SK-N-SH (cell line): ENCODE results near the gene FCMR. TPM values are rescaled to one million over a fixed set of nuclear protein-coding genes. Genes with fewer than 3 reads are reported as not detected.

Experiments
- CTCF ChIA-PET: fragments of 300-600, 350-600 bp; formaldehyde crosslinking; extraction: SDS; loops from one replicate; lab custom pipeline; 2021; lab: Yijun Ruan, JAX
- POLR2A ChIA-PET: fragments of 350-600 bp; sonication (Branson Sonifier 250); formaldehyde crosslinking; extraction: SDS; loops from one replicate; lab custom pipeline; 2020; ENCODE audit warnings: antibody characterized with exemption, inconsistent platforms; lab: Yijun Ruan, JAX
- DNase-seq: peaks from one replicate; pipeline ENCODE4 v3.0.0; 2012
- H2AFZ ChIP-seq: fragments of 200-600 bp; sonication (generic); 2 replicates; pipeline ENCODE4 v1.8.1; 2016; ENCODE audit warnings: antibody characterized with exemption, mild to moderate bottlenecking, low read depth
- H3F3A ChIP-seq: fragments of 200-600 bp; sonication (generic); replicated peaks from 2 replicates; pipeline ENCODE3; 2016; ENCODE audit warnings: antibody characterized with exemption, mild to moderate bottlenecking; ENCODE audit not compliant: insufficient read depth
- H3K27ac ChIP-seq, 2 experiments: fragments of 200-500 bp in 1 of 2; fragments of 200-600 bp in 1 of 2; sonication (Bioruptor generic) in 1 of 2; sonication (generic), shearing (Covaris generic) in 1 of 2; 2 replicates each; pipeline versions ENCODE4 v1.5.1 to v1.6.1; 2014 to 2016; ENCODE audit warnings: low read depth in 2 of 2, inconsistent platforms in 1 of 2, low read length in 1 of 2, mild to moderate bottlenecking in 1 of 2, mixed read lengths in 1 of 2
- H3K27me3 ChIP-seq: fragments of 200-600 bp; sonication (generic), shearing (Covaris generic); 2 replicates; pipeline ENCODE4 v1.6.1; 2016; ENCODE audit warnings: mixed run types; ENCODE audit not compliant: insufficient read depth
- H3K36me3 ChIP-seq, 2 experiments: fragments of 200-500 bp in 1 of 2; fragments of 200-600 bp in 1 of 2; sonication (Bioruptor generic) in 1 of 2; sonication (generic) in 1 of 2; replicated peaks in 1 of 2; 2 replicates each; pipeline versions ENCODE3 to v1.5.1; 2014 to 2016; ENCODE audit warnings: low read length in 1 of 2, mild to moderate bottlenecking in 1 of 2; ENCODE audit not compliant: insufficient read depth in 2 of 2, control insufficient read depth in 1 of 2
- H3K4me1 ChIP-seq, 2 experiments: fragments of 200-500 bp in 1 of 2; fragments of 200-600 bp in 1 of 2; sonication (Bioruptor generic) in 1 of 2; sonication (generic), shearing (Covaris generic) in 1 of 2; 2 replicates each; pipeline versions ENCODE4 v1.5.1 to v1.6.1; 2014 to 2016; ENCODE audit warnings: low read depth in 1 of 2, low read length in 1 of 2, mixed run types in 1 of 2; ENCODE audit not compliant: insufficient read depth in 2 of 2, control insufficient read depth in 1 of 2
- H3K4me2 ChIP-seq: fragments of 200-600 bp; sonication (generic), shearing (Covaris generic); 2 replicates; pipeline ENCODE4 v1.6.1; 2017; ENCODE audit warnings: mixed run types
- H3K4me3 ChIP-seq, 2 experiments: fragments of 200-500 bp in 1 of 2; fragments of 200-600 bp in 1 of 2; sonication (Bioruptor generic) in 1 of 2; sonication (generic), shearing (Covaris generic) in 1 of 2; 2 replicates each; pipeline versions ENCODE4 v1.5.1 to v1.8.1; 2014 to 2016; ENCODE audit warnings: low read depth in 2 of 2, inconsistent platforms in 1 of 2, low read length in 1 of 2, mild to moderate bottlenecking in 1 of 2, mixed read lengths in 1 of 2, moderate library complexity in 1 of 2
- H3K79me2 ChIP-seq: fragments of 200-600 bp; sonication (generic); 2 replicates; pipeline ENCODE4 v1.8.1; 2017; ENCODE audit warnings: mild to moderate bottlenecking; ENCODE audit not compliant: insufficient read depth
- H3K9ac ChIP-seq: fragments of 200-600 bp; sonication (generic); 2 replicates; pipeline ENCODE4 v1.6.1; 2017; ENCODE audit warnings: mixed run types
- H3K9me2 ChIP-seq: fragments of 200-600 bp; sonication (generic); 2 replicates; pipeline ENCODE4 v1.6.1; 2017; ENCODE audit warnings: mixed run types
- H3K9me3 ChIP-seq: fragments of 200-600 bp; sonication (generic); 2 replicates; pipeline ENCODE4 v1.6.1; 2017; ENCODE audit warnings: mixed run types, mild to moderate bottlenecking, moderate library complexity
- H4K20me1 ChIP-seq: fragments of 200-600 bp; sonication (generic); 2 replicates; pipeline ENCODE4 v1.6.1; 2017; ENCODE audit warnings: mild to moderate bottlenecking, mixed run types; ENCODE audit not compliant: insufficient read depth
- CTCF ChIP-seq: fragments of 200-600 bp; sonication (generic); IDR thresholded peaks from 2 replicates; pipeline ENCODE4 v1.6.1; 2017; ENCODE audit warnings: antibody characterized with exemption, mild to moderate bottlenecking, moderate library complexity
- ELF1 ChIP-seq: IDR thresholded peaks from 2 replicates; pipeline ENCODE4 v1.4.0; 2012
- EP300 ChIP-seq, 2 experiments: IDR thresholded peaks; 2 replicates each; pipeline versions ENCODE4 v1.4.0 to v1.6.1; 2012; ENCODE audit warnings: borderline replicate concordance in 1 of 2, low read depth in 1 of 2, low read length in 1 of 2
- FOSL2 ChIP-seq: IDR thresholded peaks from 2 replicates; pipeline ENCODE4 v1.4.0; 2012; ENCODE audit warnings: low read depth, mild to moderate bottlenecking, moderate library complexity, borderline replicate concordance
- FOXJ3 ChIP-seq: sonication (generic); formaldehyde crosslinking; IDR thresholded peaks from 2 replicates; pipeline ENCODE4 v1.5.1; 2020; ENCODE audit warnings: mild to moderate bottlenecking, missing genetic modification reagents
- FOXM1 ChIP-seq: IDR thresholded peaks from 2 replicates; pipeline ENCODE4 v1.4.0; 2012; ENCODE audit warnings: low read depth, mild to moderate bottlenecking
- IRF3 ChIP-seq: fragments of 150-350 bp; IDR thresholded peaks from 2 replicates; pipeline ENCODE4 v1.6.1; 2016; ENCODE audit warnings: mild to moderate bottlenecking, low read depth, low read length
- MAX ChIP-seq: IDR thresholded peaks from 2 replicates; pipeline ENCODE4 v1.4.0; 2012; ENCODE audit warnings: low read depth
- MEF2A ChIP-seq: IDR thresholded peaks from 2 replicates; pipeline ENCODE4 v1.4.0; 2012; ENCODE audit warnings: low read depth, borderline replicate concordance
- MXI1 ChIP-seq: IDR thresholded peaks from 2 replicates; pipeline ENCODE4 v1.6.1; 2012; ENCODE audit warnings: mild to moderate bottlenecking, low read depth, low read length, improper control_type of control experiment
- NFIC ChIP-seq: IDR thresholded peaks from 2 replicates; pipeline ENCODE4 v1.4.0; 2012; ENCODE audit warnings: borderline replicate concordance
- NRF1 ChIP-seq: IDR thresholded peaks from 2 replicates; pipeline ENCODE4 v1.6.1; 2012; ENCODE audit warnings: low read depth, mild to moderate bottlenecking, low read length
- PBX3 ChIP-seq: IDR thresholded peaks from 2 replicates; pipeline ENCODE4; 2012
- RCOR1 ChIP-seq: fragments of 150-350 bp; IDR thresholded peaks from 2 replicates; pipeline ENCODE4 v1.6.1; 2017; ENCODE audit warnings: antibody characterized with exemption, low read length
- RFX5 ChIP-seq: IDR thresholded peaks from 2 replicates; pipeline ENCODE4 v1.6.1; 2012; ENCODE audit warnings: mild to moderate bottlenecking, improper control_type of control experiment, low read length
- SIN3A ChIP-seq: IDR thresholded peaks from 2 replicates; pipeline ENCODE4 v1.6.1; 2012; ENCODE audit warnings: low read depth, mild to moderate bottlenecking, low read length, moderate library complexity, borderline replicate concordance
- SMC3 ChIP-seq: IDR thresholded peaks from 2 replicates; pipeline ENCODE4 v1.6.1; 2012; ENCODE audit warnings: low read depth, low read length, improper control_type of control experiment
- TAF1 ChIP-seq: IDR thresholded peaks from 2 replicates; pipeline ENCODE4 v1.6.1; 2012; ENCODE audit warnings: low read depth, mild to moderate bottlenecking, low read length, moderate library complexity, borderline replicate concordance
- TEAD4 ChIP-seq: IDR thresholded peaks from 2 replicates; pipeline ENCODE4 v1.4.0; 2012; ENCODE audit warnings: mild to moderate bottlenecking, borderline replicate concordance; ENCODE audit not compliant: insufficient read depth
- USF2 ChIP-seq: fragments of 150-350 bp; IDR thresholded peaks from 2 replicates; pipeline ENCODE4 v1.6.1; 2017; ENCODE audit warnings: antibody characterized with exemption, low read length, low read depth, borderline replicate concordance
- WGBS: methylation state at CpG from one replicate; pipeline ENCODE4 v1.1.6; 2017; ENCODE audit warnings: low lambda C conversion rate; 5-methylcytosine and 5-hydroxymethylcytosine counted together
- polyA plus RNA-seq, 3 experiments: library from polyadenylated mRNA; depleted of rRNA; stranded (reverse); fragments of >200 nt; gene quantifications; 2 replicates each; pipeline ENCODE4 v1.2.3, GENCODE V29; 2012

FCMR gene
- polyA plus RNA-seq, 1 of the 3 experiments (the other 2 are of a cell fraction) = 0.15 TPM

- no peak for TF ChIP-seq USF2
- no peak for TF ChIP-seq SMC3
- no peak for TF ChIP-seq MAX
Measured at GRCh38 chr1:206892351-206892984, 29.3 kb downstream of the FCMR start (continued).

GRCh38 chr1:206891412-206891811, 30.3 kb downstream of the FCMR start:
- Histone ChIP-seq H4K20me1 (no peaks in the 10 kb centered on the region), H3K4me2 (no peak overlapping the region), H3K9ac (no peak overlapping the region), H3K9me3 (no peaks in the 10 kb centered on the region), H3K36me3 (no peaks in the 10 kb centered on the region), H2AFZ (no peak overlapping the region), H3K4me1 (no peaks in the 10 kb centered on the region), H3K27me3 (peaks cover under 1% of the 10 kb centered on the region; the same call in 1 of the 2 replicates), H3K4me3 (no peak overlapping the region), H3K9me2 (no peaks in the 10 kb centered on the region)
- 58% methylated on average over 1 of the region's 1 CpG for WGBS
- POLR2A ChIA-PET = no interaction called here
- CTCF ChIA-PET = interaction anchor here (1.4 to 1.8 kb wide), 3 partner anchors 21 to 165 kb away, joined by 3 to 5 read pairs (median 3); partner anchors contain the start of gene IL20
- DNase-seq = no peak
- no peak for TF ChIP-seq NFIC
- no peak for TF ChIP-seq FOXM1
- no peak for TF ChIP-seq RFX5
- no peak for TF ChIP-seq FOSL2
- no peak for TF ChIP-seq ELF1
- no peak for TF ChIP-seq SIN3A
- TF ChIP-seq PBX3 = no peak
- no peak for TF ChIP-seq NRF1
- TF ChIP-seq EP300 (IDR thresholded peaks at IDR 0.05; ENCODE audit: borderline replicate concordance in 1 of 2, low read depth in 1 of 2, low read length in 1 of 2) = no peak
- no peak for TF ChIP-seq TEAD4
- TF ChIP-seq RCOR1 = no peak
- no peak for TF ChIP-seq CTCF
- TF ChIP-seq FOXJ3 (CRISPR knock-in tag) = no peak
- TF ChIP-seq IRF3 = no peak
- no peak for TF ChIP-seq MEF2A
- no peak for TF ChIP-seq USF2
- no peak for TF ChIP-seq TAF1
- no peak for TF ChIP-seq MXI1
- TF ChIP-seq, all 33 proteins: peak for 0
- Histone ChIP-seq H3F3A (no peaks in the 10 kb centered on the region), H3K79me2 (no peaks in the 10 kb centered on the region), H3K27ac (no peak overlapping the region)
